Gastrocnemius medialis (tissue), 4 donors: Measurements from ENCODE around the gene TCERG1L. TPM values are rescaled to one million over a fixed set of nuclear protein-coding genes. Genes with fewer than 3 reads are reported as not detected.

Experiments
- ATAC-seq, 2 donors: fragments of 150-250 bp; one replicate each; pipeline ENCODE4 v1.9.1; 2016
- DNase-seq, 2 donors: peaks; one replicate each; pipeline ENCODE4 v3.0.0-alpha.2; 2019
- H3K27ac ChIP-seq, 4 donors: fragments of 200-600 bp; sonication (generic); 1 replicate in 1 of 4; 2 replicates in 3 of 4; pipeline ENCODE4 v1.5.1; 2016 to 2018; ENCODE audit warnings: mild to moderate bottlenecking in 2 of 4, moderate library complexity in 1 of 4
- H3K27me3 ChIP-seq, 3 donors: fragments of 200-600 bp; sonication (generic) in 2 of 3; 1 replicate in 1 of 3; 2 replicates in 2 of 3; pipeline versions ENCODE4 v1.5.1 to v1.6.0; 2016 to 2019; ENCODE audit warnings: mild to moderate bottlenecking in 1 of 3, moderate library complexity in 1 of 3
- H3K36me3 ChIP-seq, 2 donors: fragments of 200-600 bp; sonication (generic) in 1 of 2; one replicate each; pipeline ENCODE4 v1.5.1; 2017 to 2018
- H3K4me1 ChIP-seq, 2 donors: fragments of 200-600 bp; sonication (generic) in 1 of 2; one replicate each; pipeline ENCODE4 v1.5.1; 2016 to 2017; ENCODE audit warnings: mild to moderate bottlenecking in 2 of 2
- H3K4me3 ChIP-seq, 4 donors: fragments of 200-600 bp; sonication (generic) in 3 of 4; 1 replicate in 1 of 4; 2 replicates in 3 of 4; pipeline ENCODE4 v1.5.1; 2016 to 2019; ENCODE audit warnings: mild to moderate bottlenecking in 2 of 4
- H3K9me3 ChIP-seq, 3 donors: fragments of 200-600 bp; sonication (generic) in 2 of 3; 1 replicate in 1 of 3; 2 replicates in 2 of 3; pipeline ENCODE4 v1.5.1; 2016 to 2019
- POLR2A ChIP-seq, 2 donors: fragments of 450-650 bp; IDR thresholded peaks; one replicate each; pipeline ENCODE4 v1.6.1; 2017; ENCODE audit warnings: antibody characterized with exemption in 2 of 2, mild to moderate bottlenecking in 2 of 2, moderate library complexity in 2 of 2
- in situ Hi-C, 4 donors: fragments of 200-750 bp; cut with MboI; loops; one replicate each; pipeline versions ENCODE4 v1.15.0 to v1.8.0; 2017; ENCODE audit warnings: low sequenced_read_pairs in 4 of 4
- intact Hi-C: fragments of 100-400 bp; cut with DNase I; formaldehyde crosslinking; loops from one replicate; pipeline ENCODE4 v1.15.1; 2023; ENCODE audit warnings: low total_unique reads
- total RNA-seq, 4 donors: library from RNA; depleted of rRNA; stranded (reverse); fragments of >200 nt; gene quantifications; one replicate each; pipeline versions ENCODE4 v1.1.0 to v1.2.3, GENCODE V29; 2016
- TF ChIP-seq, protein P1 (sequence below), 5 experiments: fragments of 450-650 bp in 3 of 5; fragments of 200-600 bp in 2 of 5; sonication (generic) in 2 of 5; IDR thresholded peaks in 4 of 5; conservative IDR thresholded peaks in 1 of 5; 1 replicate in 4 of 5; 2 replicates in 1 of 5; pipeline ENCODE4 v1.5.1; 2016 to 2019; ENCODE audit warnings: antibody characterized with exemption in 5 of 5, mild to moderate bottlenecking in 3 of 5, moderate library complexity in 3 of 5

The TCERG1L gene
- total RNA-seq, 4 donors from 2014 or later = not detected

DNA sequence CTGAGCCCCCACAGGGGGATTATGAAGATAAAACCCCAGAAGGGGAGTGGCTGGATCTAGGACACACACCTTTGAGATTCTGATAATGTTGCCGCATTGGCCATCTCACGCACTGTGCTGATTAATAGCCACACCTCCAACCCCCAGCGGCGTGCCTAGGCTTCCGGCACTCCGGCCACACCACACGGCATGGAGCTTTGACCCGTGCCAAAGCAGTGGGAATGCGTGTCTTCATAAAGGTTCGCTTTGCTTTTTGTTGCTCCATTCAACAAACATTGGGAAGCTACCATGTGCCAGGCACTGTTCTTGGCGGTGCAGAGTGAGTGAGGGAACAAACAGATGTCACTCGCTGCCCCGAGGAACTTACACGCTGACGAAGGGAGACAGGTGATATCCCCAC, 117.6 kb downstream of the TCERG1L start:
- in situ Hi-C loops = no loop called here
- Histone ChIP-seq H3K27me3 (no peaks in the 10 kb centered on the region), H3K27ac (no peak overlapping the region), H3K9me3 (peaks cover 0 to 3% (median 0%) of the 10 kb centered on the region in 3 donors), H3K36me3 (no peaks in the 10 kb centered on the region), H3K4me3 (no peak overlapping the region), H3K4me1 (no peaks in the 10 kb centered on the region)
- intact Hi-C loops = no loop called here
- no peak for TF ChIP-seq POLR2A (IDR thresholded peaks at IDR 0.05)
- TF ChIP-seq, protein P1, sequence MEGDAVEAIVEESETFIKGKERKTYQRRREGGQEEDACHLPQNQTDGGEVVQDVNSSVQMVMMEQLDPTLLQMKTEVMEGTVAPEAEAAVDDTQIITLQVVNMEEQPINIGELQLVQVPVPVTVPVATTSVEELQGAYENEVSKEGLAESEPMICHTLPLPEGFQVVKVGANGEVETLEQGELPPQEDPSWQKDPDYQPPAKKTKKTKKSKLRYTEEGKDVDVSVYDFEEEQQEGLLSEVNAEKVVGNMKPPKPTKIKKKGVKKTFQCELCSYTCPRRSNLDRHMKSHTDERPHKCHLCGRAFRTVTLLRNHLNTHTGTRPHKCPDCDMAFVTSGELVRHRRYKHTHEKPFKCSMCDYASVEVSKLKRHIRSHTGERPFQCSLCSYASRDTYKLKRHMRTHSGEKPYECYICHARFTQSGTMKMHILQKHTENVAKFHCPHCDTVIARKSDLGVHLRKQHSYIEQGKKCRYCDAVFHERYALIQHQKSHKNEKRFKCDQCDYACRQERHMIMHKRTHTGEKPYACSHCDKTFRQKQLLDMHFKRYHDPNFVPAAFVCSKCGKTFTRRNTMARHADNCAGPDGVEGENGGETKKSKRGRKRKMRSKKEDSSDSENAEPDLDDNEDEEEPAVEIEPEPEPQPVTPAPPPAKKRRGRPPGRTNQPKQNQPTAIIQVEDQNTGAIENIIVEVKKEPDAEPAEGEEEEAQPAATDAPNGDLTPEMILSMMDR (IDR thresholded peaks at IDR 0.05 in 4 of 5, conservative IDR thresholded peaks at IDR 0.05 in 1 of 5) = no peak
- DNase-seq (no peak), ATAC-seq (no peak)

DNA sequence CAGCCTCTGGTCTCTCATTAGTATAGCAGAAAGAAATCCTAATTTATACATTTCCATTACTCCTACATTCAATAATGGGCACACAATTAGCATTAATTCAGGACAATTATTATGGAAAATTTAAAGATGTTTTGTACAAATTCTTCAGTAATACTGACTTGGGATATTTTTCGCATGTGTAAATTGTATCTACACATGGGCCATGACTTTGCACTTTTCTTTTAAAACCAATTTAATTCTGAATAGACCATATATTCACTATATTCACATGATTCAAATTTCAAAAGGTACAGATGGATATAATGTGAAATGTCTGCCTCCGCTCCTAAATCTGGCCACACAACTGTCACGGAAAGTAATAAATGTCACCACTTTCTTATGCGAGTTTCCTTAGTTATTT, 123.0 kb downstream of the TCERG1L start:
- H3K27ac ChIP-seq = no peak overlapping the region
- H3K36me3 ChIP-seq = no peaks in the 10 kb centered on the region
- DNase-seq (no peak), ATAC-seq (no peak)
- H3K9me3 ChIP-seq = peaks cover 0 to 3% (median 0%) of the 10 kb centered on the region in 3 donors
- no peak overlapping the region for H3K4me3 ChIP-seq
- H3K4me1 ChIP-seq = no peaks in the 10 kb centered on the region
- intact Hi-C loops = no loop called here
- H3K27me3 ChIP-seq = no peaks in the 10 kb centered on the region
- TF ChIP-seq, protein P1 (IDR thresholded peaks at IDR 0.05 in 4 of 5, conservative IDR thresholded peaks at IDR 0.05 in 1 of 5) = no peak
- TF ChIP-seq POLR2A (IDR thresholded peaks at IDR 0.05) = no peak
- in situ Hi-C loops = no loop called here

DNA sequence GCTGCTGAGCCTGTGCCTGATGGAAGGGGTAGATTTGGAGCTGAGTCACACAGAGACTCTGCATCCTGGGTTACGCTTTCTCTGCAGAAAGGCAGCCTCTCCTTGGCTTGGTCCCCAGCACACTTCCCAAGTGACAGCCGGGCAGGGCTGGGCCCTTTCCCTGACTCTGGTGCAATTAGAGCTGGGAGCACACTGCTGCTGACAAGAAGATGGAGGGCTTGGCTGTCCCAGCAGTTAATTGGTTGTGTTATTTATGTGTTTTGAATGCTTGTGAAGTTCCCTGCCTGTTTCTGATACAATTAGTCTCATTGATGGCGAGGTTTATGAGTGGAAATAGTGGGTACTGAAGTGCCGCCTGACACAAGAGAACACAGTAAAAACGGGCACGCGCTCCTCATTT, 123.6 kb downstream of the TCERG1L start:
- peaks cover 0 to 3% (median 0%) of the 10 kb centered on the region in 3 donors for H3K9me3 ChIP-seq
- intact Hi-C loops (no loop called here), in situ Hi-C loops (no loop called here)
- peaks cover 0 to under 1% (median 0%) of the 10 kb centered on the region in 3 donors for H3K27me3 ChIP-seq
- no peak for DNase-seq
- TF ChIP-seq, protein P1 (IDR thresholded peaks at IDR 0.05 in 4 of 5, conservative IDR thresholded peaks at IDR 0.05 in 1 of 5) = no peak
- TF ChIP-seq POLR2A (IDR thresholded peaks at IDR 0.05) = no peak
- H3K4me3 ChIP-seq = no peak overlapping the region
- no peaks in the 10 kb centered on the region for H3K4me1 ChIP-seq
- no peaks in the 10 kb centered on the region for H3K36me3 ChIP-seq
- no peak overlapping the region for H3K27ac ChIP-seq
- ATAC-seq = no peak

DNA sequence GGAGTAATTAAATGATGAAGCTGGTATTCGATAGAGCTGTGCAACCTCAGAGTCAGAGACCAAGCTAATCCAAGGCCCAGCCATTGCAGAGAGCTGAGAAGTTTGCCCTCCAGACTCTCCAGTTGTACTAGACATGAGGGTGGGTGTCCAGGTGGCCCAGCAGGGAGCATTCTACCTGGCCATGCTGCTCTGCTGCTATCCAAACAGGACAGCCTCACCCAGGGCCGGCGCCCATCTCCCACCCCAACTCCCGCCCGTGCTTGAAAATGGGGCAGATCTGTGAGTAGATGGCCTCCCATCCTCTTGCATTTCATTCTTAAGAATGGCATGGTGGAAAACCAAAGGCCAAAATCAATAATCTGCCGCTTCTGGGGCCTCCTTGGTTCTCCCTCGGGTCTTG, 124.2 kb downstream of the TCERG1L start:
- Histone ChIP-seq H3K27me3 (peaks cover 0 to 4% (median 0%) of the 10 kb centered on the region in 3 donors), H3K36me3 (no peaks in the 10 kb centered on the region), H3K4me1 (no peaks in the 10 kb centered on the region), H3K4me3 (no peak overlapping the region), H3K9me3 (peaks cover 0 to 1% (median 0%) of the 10 kb centered on the region in 3 donors), H3K27ac (no peak overlapping the region)
- no peak for DNase-seq
- in situ Hi-C loops = no loop called here
- TF ChIP-seq, protein P1 (IDR thresholded peaks at IDR 0.05 in 4 of 5, conservative IDR thresholded peaks at IDR 0.05 in 1 of 5) = no peak
- TF ChIP-seq POLR2A (IDR thresholded peaks at IDR 0.05) = no peak
- ATAC-seq = no peak
- intact Hi-C loops = no loop called here
